Hair follicular keratinocyte (primary cell): Measurements from ENCODE around the gene ZNF429. TPM values are rescaled to one million over a fixed set of nuclear protein-coding genes. Genes with fewer than 3 reads are reported as not detected.

ENCODE experiments used
- total RNA-seq: library from RNA; depleted of rRNA; stranded (reverse); fragments of >200 nt; gene quantifications from 2 replicates; pipeline ENCODE4 v1.2.3, GENCODE V29; 2015

Gene ZNF429
- total RNA-seq: 1.3 and 2.0 TPM in 2 replicates

GRCh38 chr19:21505459-21506451 is at the start of gene ZNF429:
TSS of gene ZNF429 (plus strand) at chr19:21505602. CDS start at chr19:21505772, 170 bp downstream.

Other genes with a start within 250 kb of the ZNF429 start
- gene ZNF708, start 176.2 kb upstream of the ZNF429 start, total RNA-seq: 0.95 and 2.0 TPM in 2 replicates
- gene ZNF738, start 146.6 kb upstream of the ZNF429 start, total RNA-seq: 3.3 and 4.4 TPM in 2 replicates
- 1.1 and 2.1 TPM in 2 replicates for gene ZNF493, start 108.5 kb upstream of the ZNF429 start, total RNA-seq